ENCODE measurements around the gene SP5. TPM values are rescaled to one million over a fixed set of nuclear protein-coding genes. Genes with fewer than 3 reads are reported as not detected.

The SP5 gene
- polyA plus RNA-seq, 3 donors = 0.40 to 1.1 (median 0.69) TPM

DNA sequence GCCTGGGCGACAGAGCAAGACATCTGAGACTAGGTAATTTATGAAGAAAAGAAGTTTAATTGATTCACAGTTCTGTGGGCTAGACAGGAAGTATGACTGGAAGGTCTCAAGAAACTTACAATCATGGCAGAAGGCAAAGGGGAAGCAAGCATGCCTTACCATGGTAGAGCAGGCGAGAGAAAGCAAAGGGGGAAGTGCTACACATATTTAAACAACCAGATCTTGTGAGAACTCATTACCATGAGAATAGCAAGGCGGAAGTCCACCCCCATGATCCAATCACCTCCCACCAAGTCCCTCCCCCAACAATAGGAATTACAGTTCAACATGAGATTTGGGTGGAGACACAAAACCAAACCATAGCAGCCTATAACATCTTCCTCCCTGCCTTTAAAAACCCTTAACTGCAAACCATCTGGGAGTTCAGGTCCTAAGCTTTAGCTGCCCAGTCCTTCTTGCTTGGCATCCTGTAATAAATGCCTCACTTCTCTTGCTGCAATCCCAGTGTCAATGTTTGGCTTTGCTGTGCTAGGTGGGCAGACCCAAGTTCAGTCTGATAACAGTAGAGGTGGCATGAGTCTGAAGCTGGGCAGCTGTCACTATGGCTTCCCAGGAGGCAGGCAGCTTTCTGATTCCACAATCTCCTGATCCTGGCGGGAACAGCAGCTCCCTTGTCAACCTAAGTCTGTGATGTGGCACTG, 11.2 kb upstream of the SP5 start:
- DNase-seq (ENCODE audit: extremely low read depth in 1 of 11, low read depth in 9 of 11, low spot score in 4 of 11) = no peak

DNA sequence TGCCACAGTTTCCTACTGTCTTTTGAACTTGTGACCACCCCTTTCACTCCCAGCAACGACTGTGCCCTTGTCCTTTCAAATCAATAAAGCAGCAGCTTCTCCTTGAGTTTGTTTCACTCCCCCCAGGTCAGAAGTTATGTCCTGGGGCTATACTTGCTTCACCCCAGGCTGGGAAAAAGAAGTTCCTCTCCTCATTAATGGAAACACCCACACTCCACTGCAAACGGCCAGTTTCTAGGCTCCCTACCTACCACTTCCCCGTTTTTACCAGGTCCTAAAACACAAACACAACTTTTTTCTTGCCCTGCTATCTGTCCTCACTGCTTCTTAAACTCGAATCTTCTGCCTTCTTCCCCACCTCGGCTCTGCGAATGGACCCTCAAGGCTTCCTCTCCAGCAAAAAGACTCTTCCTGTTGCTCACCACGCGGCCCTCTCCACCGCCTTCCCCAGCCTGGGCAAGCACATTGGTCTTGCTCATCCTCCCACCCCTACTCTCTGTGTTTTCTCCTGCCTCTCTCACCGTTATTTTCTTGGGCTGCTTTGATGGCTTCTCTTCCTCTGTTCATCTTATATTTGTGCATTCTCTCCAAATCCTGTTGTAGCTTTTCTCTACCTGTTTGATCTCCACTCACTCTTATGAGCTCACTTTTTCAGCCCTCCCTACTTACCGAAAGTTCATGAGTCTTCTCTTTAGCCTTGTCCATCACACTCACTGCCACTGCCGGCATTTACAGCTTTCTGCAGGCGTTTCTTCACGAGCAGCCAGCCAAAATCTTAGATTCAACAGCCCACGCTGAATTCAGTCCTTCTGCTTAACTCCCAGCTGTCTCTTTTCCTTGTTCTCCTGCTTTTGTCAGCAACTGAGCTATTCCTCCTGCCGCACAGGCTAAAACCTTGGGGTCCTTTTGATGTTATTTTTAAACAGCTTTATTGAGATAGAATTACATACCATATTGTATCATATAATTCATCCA, 7.0 kb upstream of the SP5 start:
- DNase-seq (ENCODE audit: extremely low read depth in 1 of 11, low read depth in 9 of 11, low spot score in 4 of 11) = no peak

- DNase-seq (ENCODE audit: extremely low read depth in 1 of 11, low read depth in 9 of 11, low spot score in 4 of 11) = no peak
Measured at GRCh38 chr2:170710609-170710979, 4.5 kb upstream of the SP5 start.

DNA sequence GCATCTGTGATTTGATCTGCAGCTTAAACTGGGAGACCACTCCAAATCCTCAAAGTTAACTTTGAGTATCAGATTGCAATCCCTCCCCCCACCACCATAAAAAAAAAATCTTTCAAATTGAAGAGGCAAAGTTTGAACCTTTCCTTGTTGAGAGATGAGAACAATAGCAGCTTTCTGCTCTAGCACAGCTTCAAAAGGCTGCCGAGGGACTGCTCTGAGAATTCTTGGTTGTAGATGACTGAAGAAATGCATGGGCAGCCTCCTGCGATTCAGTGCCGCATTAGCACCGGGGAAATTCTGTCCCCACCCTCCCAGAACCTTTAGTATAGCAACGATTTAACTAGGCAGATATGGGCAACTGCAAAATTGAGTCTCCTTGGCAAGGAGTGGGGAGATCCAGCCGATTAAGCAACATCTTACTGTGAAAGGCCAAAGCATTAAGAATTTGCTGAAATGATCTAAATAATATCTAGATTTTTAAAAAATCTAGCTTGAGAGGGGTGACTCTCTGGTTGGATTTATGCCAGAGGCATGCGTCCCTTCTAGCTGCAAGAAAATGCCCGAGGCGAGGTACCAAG, 3.9 kb upstream of the SP5 start:
- no peak for DNase-seq (ENCODE audit: extremely low read depth in 1 of 11, low read depth in 9 of 11, low spot score in 4 of 11)

DNA sequence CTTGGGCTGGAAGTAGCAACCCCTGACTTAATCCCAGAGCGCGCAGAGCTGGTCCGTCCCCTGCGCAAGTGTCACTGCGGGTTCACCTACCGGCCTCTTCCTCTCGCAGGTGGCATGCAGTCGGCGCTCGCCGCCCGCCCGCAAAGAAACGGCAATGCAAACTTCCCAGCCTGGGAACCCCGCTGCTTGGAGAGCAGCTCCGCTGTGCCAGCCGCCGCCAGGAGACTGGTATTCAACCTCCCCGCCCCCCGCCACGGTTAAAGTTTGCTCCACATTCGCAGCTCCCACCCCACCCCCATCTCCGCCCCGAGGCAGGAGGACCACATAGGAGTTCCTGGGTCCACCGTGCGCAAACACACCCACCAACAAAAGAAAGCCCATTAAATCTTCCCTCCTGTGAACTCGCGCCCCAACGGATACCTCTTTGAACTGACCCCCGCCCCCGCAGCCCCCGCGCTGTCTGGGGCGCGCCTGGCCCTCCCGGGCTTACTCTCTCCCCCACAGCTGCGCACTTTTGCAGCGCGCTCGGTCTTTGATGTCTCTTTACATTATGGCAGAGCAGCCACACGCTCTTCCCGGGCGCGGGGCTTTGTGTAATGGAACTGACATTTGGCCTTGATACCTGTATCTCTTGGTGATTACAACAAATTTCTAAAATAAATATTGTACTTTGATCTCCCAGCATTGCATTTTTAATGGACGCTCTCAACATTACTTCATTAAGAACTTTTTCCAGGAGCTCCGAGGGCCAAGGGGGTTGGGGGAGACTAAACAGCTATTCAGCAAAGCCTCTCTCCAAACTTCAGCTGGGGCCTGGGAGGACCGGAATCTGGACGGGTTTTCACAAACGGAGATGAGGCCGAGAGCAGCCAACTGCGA, 3.1 kb upstream of the SP5 start:
- DNase-seq (ENCODE audit: extremely low read depth in 1 of 11, low read depth in 9 of 11, low spot score in 4 of 11) = no peak

- DNase-seq (ENCODE audit: extremely low read depth in 1 of 11, low read depth in 9 of 11, low spot score in 4 of 11) = no peak
Measured at GRCh38 chr2:170712653-170713542, 2.2 kb upstream of the SP5 start.

DNA sequence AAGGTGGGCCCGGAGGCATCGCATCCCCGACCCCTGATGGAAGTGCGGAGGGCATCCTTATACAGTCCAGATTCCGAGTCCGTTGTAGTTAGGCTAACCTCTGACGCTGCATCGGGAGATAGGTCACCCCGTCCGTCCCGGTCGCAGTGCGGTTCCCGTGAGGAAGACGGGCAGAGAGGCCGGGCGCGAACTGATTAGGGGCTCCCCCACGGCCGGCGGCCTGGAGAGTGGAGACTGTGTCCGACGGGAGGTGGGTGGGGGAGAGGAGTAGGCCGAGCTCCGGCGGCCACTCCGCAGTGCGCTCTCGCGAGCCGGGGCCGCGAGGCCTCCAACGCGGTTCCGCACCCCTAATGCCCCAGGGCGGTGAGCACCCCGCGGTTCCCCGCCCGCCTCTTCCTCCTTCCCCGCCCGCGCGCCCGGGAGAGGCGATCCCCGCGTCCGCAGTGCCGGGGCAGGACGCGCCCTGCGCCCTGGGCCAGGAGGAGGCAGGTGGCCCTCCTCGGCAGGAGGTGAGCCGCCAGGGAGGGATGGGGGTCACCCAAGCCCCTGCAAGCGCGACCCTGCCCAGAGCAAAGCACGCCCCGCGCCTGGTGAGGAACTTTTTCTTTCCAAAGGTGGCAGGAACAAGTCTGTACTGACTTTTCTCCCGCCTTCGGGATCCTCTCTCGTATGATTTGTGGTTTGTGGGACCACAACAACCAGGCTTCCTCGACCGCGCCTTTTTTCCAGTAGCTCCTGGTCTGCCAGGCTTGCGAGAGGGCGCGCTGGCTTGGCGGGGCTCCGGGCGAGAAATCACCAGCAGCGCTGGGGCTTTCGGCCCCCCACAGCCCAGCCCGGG, 1.4 kb upstream of the SP5 start:
- DNase-seq (ENCODE audit: extremely low read depth in 1 of 11, low read depth in 9 of 11, low spot score in 4 of 11) = no peak

DNA sequence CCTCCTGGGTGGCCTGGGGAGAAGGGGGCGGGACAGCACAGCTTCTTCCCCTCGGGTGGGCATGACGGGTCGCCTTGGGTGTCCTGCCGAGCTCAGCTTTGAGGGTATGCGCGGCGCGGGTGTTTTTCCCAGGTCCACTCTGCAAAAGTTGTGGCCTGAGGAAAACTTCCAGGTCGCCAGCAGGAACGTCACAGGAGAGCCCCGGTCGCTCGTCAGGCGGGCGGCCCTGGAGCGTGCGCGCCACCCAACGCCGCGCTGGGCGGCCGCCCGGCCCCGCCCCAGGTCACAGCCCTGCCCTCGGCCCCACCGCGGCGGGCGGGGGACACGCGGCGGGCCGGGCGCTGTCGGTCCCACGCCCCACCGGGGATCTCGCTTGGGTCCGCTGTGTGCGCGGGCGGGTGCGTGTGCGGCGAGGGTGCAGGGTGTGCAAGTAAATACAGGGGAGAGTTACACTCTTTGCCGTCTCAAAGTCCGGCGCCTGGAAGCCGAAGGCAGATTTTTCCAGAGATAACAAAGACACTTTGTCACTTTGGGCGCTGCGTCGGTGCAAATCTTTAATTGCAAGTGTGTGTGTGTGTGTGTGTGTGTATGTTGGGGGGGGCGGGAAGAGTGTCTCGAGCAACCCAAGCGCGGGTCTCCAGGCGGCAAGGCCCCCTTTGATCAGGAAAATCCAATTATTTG, 616 bp upstream of the SP5 start:
- DNase-seq (ENCODE audit: extremely low read depth in 1 of 11, low read depth in 9 of 11, low spot score in 4 of 11) = no peak

- no peak for DNase-seq (ENCODE audit: extremely low read depth in 1 of 11, low read depth in 9 of 11, low spot score in 4 of 11)
Measured at GRCh38 chr2:170715932-170716777, 1.0 kb downstream of the SP5 start.

DNA sequence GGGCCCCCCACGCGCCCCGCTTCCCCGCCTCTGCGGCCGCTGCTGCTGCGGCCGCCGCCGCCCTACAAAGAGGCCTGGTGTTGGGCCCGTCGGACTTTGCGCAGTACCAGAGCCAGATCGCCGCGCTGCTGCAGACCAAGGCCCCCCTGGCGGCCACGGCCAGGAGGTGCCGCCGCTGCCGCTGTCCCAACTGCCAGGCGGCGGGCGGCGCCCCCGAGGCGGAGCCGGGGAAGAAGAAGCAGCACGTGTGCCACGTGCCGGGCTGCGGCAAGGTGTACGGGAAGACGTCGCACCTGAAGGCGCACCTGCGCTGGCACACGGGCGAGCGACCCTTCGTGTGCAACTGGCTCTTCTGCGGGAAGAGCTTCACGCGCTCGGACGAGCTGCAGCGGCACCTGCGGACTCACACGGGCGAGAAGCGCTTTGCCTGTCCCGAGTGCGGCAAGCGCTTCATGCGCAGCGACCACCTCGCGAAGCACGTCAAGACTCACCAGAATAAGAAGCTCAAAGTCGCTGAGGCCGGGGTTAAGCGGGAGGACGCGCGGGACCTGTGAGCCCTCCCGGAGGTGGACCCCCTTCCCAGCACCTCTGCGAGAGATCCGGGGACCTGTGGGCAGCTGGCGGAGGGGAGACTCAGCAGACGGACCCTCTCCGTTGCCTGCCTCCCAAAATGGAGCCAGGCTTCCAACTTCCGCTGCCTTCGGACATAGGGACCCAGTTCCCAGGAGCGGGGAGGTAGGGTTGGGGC, 1.9 kb downstream of the SP5 start:
- no peak for DNase-seq (ENCODE audit: extremely low read depth in 1 of 11, low read depth in 9 of 11, low spot score in 4 of 11)

DNA sequence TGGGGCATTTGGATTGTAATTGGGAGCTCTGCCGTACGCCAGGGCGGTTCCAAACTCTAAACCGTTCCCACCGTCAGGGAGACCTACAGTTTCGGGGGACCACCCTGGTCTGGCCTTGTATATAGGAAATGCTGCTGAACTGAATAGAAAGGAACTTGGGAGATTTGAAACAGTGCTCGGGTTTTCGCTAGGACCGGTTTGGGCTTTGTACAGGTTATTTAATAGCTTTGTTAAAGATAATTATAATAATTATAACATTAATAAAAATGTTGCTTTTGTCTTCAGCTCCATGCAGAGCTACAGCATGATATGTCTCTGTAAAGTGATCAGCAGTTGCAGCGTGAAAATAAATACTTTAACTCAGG, 2.4 kb downstream of the SP5 start:
- DNase-seq (ENCODE audit: extremely low read depth in 1 of 11, low read depth in 9 of 11, low spot score in 4 of 11) = no peak

GRCh38 chr2:170717991-170718589, 3.0 kb downstream of the SP5 start:
- no peak for DNase-seq (ENCODE audit: extremely low read depth in 1 of 11, low read depth in 9 of 11, low spot score in 4 of 11)

GRCh38 chr2:170719810-170720209, 4.7 kb downstream of the SP5 start:
- no peak for DNase-seq (ENCODE audit: extremely low read depth in 1 of 11, low read depth in 9 of 11, low spot score in 4 of 11)

- no peak for DNase-seq (ENCODE audit: extremely low read depth in 1 of 11, low read depth in 9 of 11, low spot score in 4 of 11)
Measured at GRCh38 chr2:170721678-170722077, 6.5 kb downstream of the SP5 start.

GRCh38 chr2:170722301-170722700, 7.2 kb downstream of the SP5 start:
- DNase-seq (ENCODE audit: extremely low read depth in 1 of 11, low read depth in 9 of 11, low spot score in 4 of 11) = no peak

Data from renal cortex interstitium (tissue), 11 donors.